HEK293 (cell line): ENCODE measurements around the gene CDC42.
A peak's percentile ranks its signal among the peaks of the same experiment; 100 is the strongest.

Source experiments
- EGR2 ChIP-seq: fragments of 450-650 bp; formaldehyde crosslinking; IDR thresholded peaks from 2 replicates; pipeline ENCODE4 v1.5.1; 2016; ENCODE audit warnings: low read depth, missing biosample characterization, missing genetic modification characterization
- FEZF1 ChIP-seq: fragments of 450-650 bp; formaldehyde crosslinking; IDR thresholded peaks from 2 replicates; pipeline ENCODE4 v1.5.1; 2016; ENCODE audit warnings: missing biosample characterization, missing genetic modification characterization
- KLF17 ChIP-seq: fragments of 450-650 bp; formaldehyde crosslinking; IDR thresholded peaks from 2 replicates; pipeline ENCODE4 v1.5.1; 2016; ENCODE audit warnings: missing biosample characterization, missing genetic modification characterization
- KLF8 ChIP-seq: fragments of 450-650 bp; formaldehyde crosslinking; IDR thresholded peaks from 2 replicates; pipeline ENCODE4 v1.5.1; 2016; ENCODE audit warnings: missing biosample characterization, missing genetic modification characterization
- OSR2 ChIP-seq: fragments of 450-650 bp; formaldehyde crosslinking; IDR thresholded peaks from 2 replicates; pipeline ENCODE4 v1.5.1; 2016; ENCODE audit warnings: missing biosample characterization, missing genetic modification characterization
- PRDM2 ChIP-seq: fragments of 450-650 bp; formaldehyde crosslinking; IDR thresholded peaks from 2 replicates; pipeline ENCODE4 v1.5.1; 2016; ENCODE audit warnings: missing biosample characterization, missing genetic modification characterization, borderline replicate concordance
- PRDM4 ChIP-seq: fragments of 450-650 bp; formaldehyde crosslinking; IDR thresholded peaks from 2 replicates; pipeline ENCODE4 v1.5.1; 2017; ENCODE audit warnings: missing biosample characterization, missing genetic modification characterization
- WT1 ChIP-seq: fragments of 450-650 bp; formaldehyde crosslinking; IDR thresholded peaks from 2 replicates; pipeline ENCODE4 v1.5.1; 2016; ENCODE audit warnings: missing biosample characterization, missing genetic modification characterization
- ZBTB1 ChIP-seq: fragments of 450-650 bp; formaldehyde crosslinking; IDR thresholded peaks from 2 replicates; pipeline ENCODE4 v1.5.1; 2016; ENCODE audit warnings: missing biosample characterization, missing genetic modification characterization
- ZBTB7A ChIP-seq: fragments of 450-650 bp; formaldehyde crosslinking; IDR thresholded peaks from 2 replicates; pipeline ENCODE4 v1.5.1; 2016; ENCODE audit warnings: low read depth, missing biosample characterization, missing genetic modification characterization
- ZNF112 ChIP-seq: fragments of 450-650 bp; formaldehyde crosslinking; IDR thresholded peaks from 2 replicates; pipeline ENCODE4 v1.5.0; 2017; ENCODE audit warnings: missing biosample characterization, missing genetic modification characterization
- ZNF24 ChIP-seq: fragments of 450-650 bp; formaldehyde crosslinking; IDR thresholded peaks from 2 replicates; pipeline ENCODE4 v1.5.1; 2016; ENCODE audit warnings: missing biosample characterization, missing genetic modification characterization
- ZNF362 ChIP-seq: fragments of 450-650 bp; formaldehyde crosslinking; IDR thresholded peaks from 2 replicates; pipeline ENCODE4 v1.5.1; 2016; ENCODE audit warnings: missing biosample characterization, missing genetic modification characterization
- ZNF404 ChIP-seq: fragments of 450-650 bp; formaldehyde crosslinking; IDR thresholded peaks from 2 replicates; pipeline ENCODE4 v1.5.1; 2017; ENCODE audit warnings: missing biosample characterization, missing genetic modification characterization
- ZNF416 ChIP-seq: fragments of 450-650 bp; formaldehyde crosslinking; IDR thresholded peaks from 2 replicates; pipeline ENCODE4 v1.5.1; 2016; ENCODE audit warnings: missing biosample characterization, missing genetic modification characterization
- ZNF433 ChIP-seq: fragments of 450-650 bp; formaldehyde crosslinking; IDR thresholded peaks from 2 replicates; pipeline ENCODE4 v1.5.1; 2016; ENCODE audit warnings: missing biosample characterization, missing genetic modification characterization, low read depth
- ZNF449 ChIP-seq: fragments of 450-650 bp; formaldehyde crosslinking; IDR thresholded peaks from 2 replicates; pipeline ENCODE4 v1.5.1; 2017; ENCODE audit warnings: missing biosample characterization, mild to moderate bottlenecking, missing genetic modification characterization, moderate library complexity
- ZNF501 ChIP-seq: fragments of 450-650 bp; formaldehyde crosslinking; IDR thresholded peaks from 2 replicates; pipeline ENCODE4 v1.5.1; 2016; ENCODE audit warnings: missing biosample characterization, missing genetic modification characterization
- ZNF555 ChIP-seq: fragments of 450-650 bp; formaldehyde crosslinking; conservative IDR thresholded peaks from 2 replicates; pipeline ENCODE4 v1.5.1; 2017; ENCODE audit warnings: missing biosample characterization, mild to moderate bottlenecking, missing genetic modification characterization, inconsistent platforms
- ZNF623 ChIP-seq: fragments of 450-650 bp; formaldehyde crosslinking; IDR thresholded peaks from 2 replicates; pipeline ENCODE4 v1.5.1; 2016; ENCODE audit warnings: missing biosample characterization, missing genetic modification characterization
- ZNF639 ChIP-seq: fragments of 450-650 bp; formaldehyde crosslinking; IDR thresholded peaks from 2 replicates; pipeline ENCODE4 v1.5.1; 2016; ENCODE audit warnings: missing biosample characterization, missing genetic modification characterization
- ZNF791 ChIP-seq: fragments of 450-650 bp; formaldehyde crosslinking; IDR thresholded peaks from 2 replicates; pipeline ENCODE4 v1.5.1; 2016; ENCODE audit warnings: missing biosample characterization, missing genetic modification characterization
- ZSCAN18 ChIP-seq: fragments of 450-650 bp; formaldehyde crosslinking; IDR thresholded peaks from 2 replicates; pipeline ENCODE4 v1.5.1; 2016; ENCODE audit warnings: missing biosample characterization, missing genetic modification characterization

Gene CDC42

GRCh38 chr1:22053017-22053860, 730 bp downstream of the CDC42 start (continued):
- TF ChIP-seq FEZF1: no peak
- peak; percentile 32; the same call in 1 of the 2 replicates for TF ChIP-seq ZNF501
- TF ChIP-seq KLF8 (tag by site-specific recombination): peak; percentile 62
- no peak for TF ChIP-seq EGR2 (tag by site-specific recombination)
- no peak for TF ChIP-seq ZNF362 (tag by site-specific recombination)
- TF ChIP-seq ZBTB1 (tag by site-specific recombination): no peak
- no peak for TF ChIP-seq ZNF623
- TF ChIP-seq PRDM2 (tag by site-specific recombination): no peak
- TF ChIP-seq ZNF639 (tag by site-specific recombination): peak; percentile 59; the same call in 1 of the 2 replicates
- TF ChIP-seq ZNF404 (tag by site-specific recombination): no peak
- TF ChIP-seq ZBTB7A (tag by site-specific recombination): no peak
- TF ChIP-seq OSR2 (tag by site-specific recombination): no peak
- no peak for TF ChIP-seq ZNF433 (tag by site-specific recombination)
- TF ChIP-seq ZNF416 (tag by site-specific recombination): no peak
- no peak for TF ChIP-seq ZSCAN18 (tag by site-specific recombination)
- TF ChIP-seq ZNF449 (tag by site-specific recombination): 0 out of 2 replicates have a peak, but pooled peaks have one; percentile 28
- no peak for TF ChIP-seq ZNF24 (tag by site-specific recombination)
- TF ChIP-seq ZNF112 (tag by site-specific recombination): no peak
- peak; percentile 92 for TF ChIP-seq WT1
- TF ChIP-seq PRDM4 (tag by site-specific recombination): no peak
- no peak for TF ChIP-seq ZNF791 (tag by site-specific recombination)
- no peak for TF ChIP-seq ZNF555 (tag by site-specific recombination)
- TF ChIP-seq KLF17 (tag by site-specific recombination): peak; percentile 67; the same call in 1 of the 2 replicates
